Fibroblast of lung (primary cell): Measurements from ENCODE around the gene NFIC. TPM values are rescaled to one million over a fixed set of nuclear protein-coding genes. Genes with fewer than 3 reads are reported as not detected.
A peak's percentile ranks its signal among the peaks of the same experiment; 100 is the strongest.
"Not testable (repeated sequence)": the region's sequence is repeated elsewhere in the genome, so short reads cannot be mapped to it uniquely, and the experiment has no call there.

Experiments used
- DNase-seq, 2 donors: peaks; one replicate each; pipeline versions ENCODE4 v3.0.0 to v3.0.0-alpha.2; 2010; ENCODE audit warnings: low read depth in 2 of 2
- H2AFZ ChIP-seq: 2 replicates; pipeline ENCODE4 v1.5.1; 2012; ENCODE audit warnings: low read length, control low read depth, inconsistent platforms
- H3K27ac ChIP-seq: 2 replicates; pipeline ENCODE4 v1.5.1; 2011; ENCODE audit warnings: low read length, control low read depth; ENCODE audit not compliant: insufficient read depth
- H3K27me3 ChIP-seq: 2 replicates; pipeline ENCODE4 v1.5.1; 2011; ENCODE audit warnings: mild to moderate bottlenecking, low read length; ENCODE audit not compliant: control insufficient read depth, insufficient read depth
- H3K36me3 ChIP-seq: 2 replicates; pipeline ENCODE4 v1.5.1; 2011; ENCODE audit warnings: low read length; ENCODE audit not compliant: control insufficient read depth, insufficient read depth
- H3K4me1 ChIP-seq: 2 replicates; pipeline ENCODE4 v1.5.1; 2011; ENCODE audit warnings: low read length; ENCODE audit not compliant: control insufficient read depth, insufficient read depth; ENCODE audit errors: extremely low read depth
- H3K4me2 ChIP-seq: 2 replicates; pipeline ENCODE4 v1.5.1; 2011; ENCODE audit warnings: low read length, control low read depth; ENCODE audit not compliant: insufficient read depth; ENCODE audit errors: extremely low read depth
- H3K4me3 ChIP-seq, 4 experiments: fragments of 200-600 bp in 1 of 4; sonication (generic) in 1 of 4; replicated peaks in 1 of 4; 2 replicates each; pipeline ENCODE4 v1.5.1; 2011 to 2016; ENCODE audit warnings: low read length in 4 of 4, low read depth in 3 of 4, mild to moderate bottlenecking in 3 of 4, control low read depth in 2 of 4, inconsistent platforms in 1 of 4, mixed read lengths in 1 of 4; ENCODE audit not compliant: insufficient read depth in 1 of 4; ENCODE audit errors: control extremely low read depth in 1 of 4
- H3K79me2 ChIP-seq: 2 replicates; pipeline ENCODE4 v1.5.1; 2012; ENCODE audit warnings: mild to moderate bottlenecking, low read length, inconsistent platforms; ENCODE audit not compliant: control insufficient read depth, insufficient read depth
- H3K9ac ChIP-seq: 2 replicates; pipeline ENCODE4 v1.5.1; 2011; ENCODE audit warnings: mild to moderate bottlenecking, low read length, control low read depth; ENCODE audit not compliant: insufficient read depth
- H3K9me3 ChIP-seq: 2 replicates; pipeline ENCODE4 v1.5.1; 2012; ENCODE audit warnings: low read depth, low read length; ENCODE audit not compliant: control insufficient read depth, insufficient read depth
- H4K20me1 ChIP-seq: 2 replicates; pipeline ENCODE4 v1.5.1; 2011; ENCODE audit warnings: low read length; ENCODE audit not compliant: control insufficient read depth, insufficient read depth; ENCODE audit errors: extremely low read depth
- CTCF ChIP-seq, 2 donors: IDR thresholded peaks in 1 of 2; conservative IDR thresholded peaks in 1 of 2; 1 replicate in 1 of 2; 2 replicates in 1 of 2; pipeline ENCODE4 v1.5.1; 2011 to 2012; ENCODE audit warnings: low read length in 2 of 2, control low read depth in 1 of 2, inconsistent platforms in 1 of 2, low read depth in 1 of 2, mild to moderate bottlenecking in 1 of 2
- EZH2 ChIP-seq: IDR thresholded peaks from 2 replicates; pipeline ENCODE4 v1.5.1; 2012; ENCODE audit warnings: low read length, control low read depth, mild to moderate bottlenecking; ENCODE audit errors: missing control alignments
- polyA plus RNA-seq, 2 donors: library from polyadenylated mRNA; depleted of rRNA in 1 of 2; stranded (reverse) in 1 of 2; unstranded in 1 of 2; fragments of >200 nt; gene quantifications; 2 replicates each; pipeline ENCODE4 v1.2.1, GENCODE V29; 2011 to 2012; ENCODE audit warnings: missing spikeins in 1 of 2
- total RNA-seq: library from RNA; depleted of rRNA; stranded (reverse); fragments of >200 nt; gene quantifications from 2 replicates; pipeline ENCODE4 v1.2.1, GENCODE V29; 2014

NFIC gene
- total and polyA plus RNA-seq, 2 donors (not counting 1 experiment from before 2014, with no cell fraction given): 7.9 to 66.4 TPM

GRCh38 chr19:3420909-3421619 lies 54.7 kb downstream of the NFIC start:
- no peaks in the 10 kb centered on the region for H3K9me3 ChIP-seq
- peaks cover 7% of the 10 kb centered on the region for H3K36me3 ChIP-seq
- no peaks in the 10 kb centered on the region for H3K27me3 ChIP-seq
- H3K27ac ChIP-seq: no peak overlapping the region
- peaks cover 39% of the 10 kb centered on the region for H3K79me2 ChIP-seq
- no peaks in the 10 kb centered on the region for H4K20me1 ChIP-seq
- no peak overlapping the region for H3K9ac ChIP-seq
- peaks cover 4% of the 10 kb centered on the region for H3K4me1 ChIP-seq
- H3K4me3 ChIP-seq: no peak overlapping the region
- no peak overlapping the region for H2AFZ ChIP-seq
- DNase-seq: no peak
- H3K4me2 ChIP-seq: no peak overlapping the region
- TF ChIP-seq EZH2: no peak

- H3K4me3 ChIP-seq, DNase-seq, H2AFZ ChIP-seq, H4K20me1 ChIP-seq, H3K27ac ChIP-seq, H3K9ac ChIP-seq, H3K4me1 ChIP-seq, H3K36me3 ChIP-seq, H3K4me2 ChIP-seq, H3K9me3 ChIP-seq, H3K27me3 ChIP-seq: not testable (repeated sequence)
- peaks cover 41% of the 10 kb centered on the region for H3K79me2 ChIP-seq
These were observed 55.3 kb downstream of the NFIC start for GRCh38 chr19:3421656-3422055.

- Histone ChIP-seq H3K79me2 (peaks cover 38% of the 10 kb centered on the region), H3K4me1 (peaks cover 5% of the 10 kb centered on the region), H3K4me3 (no peak overlapping the region), H3K36me3 (peaks cover 9% of the 10 kb centered on the region), H3K9me3 (no peaks in the 10 kb centered on the region), H3K4me2 (no peak overlapping the region), H3K27ac (peak overlapping the region; percentile 34), H3K9ac (no peak overlapping the region), H4K20me1 (no peaks in the 10 kb centered on the region), H2AFZ (no peak overlapping the region), H3K27me3 (no peaks in the 10 kb centered on the region)
- no peak for DNase-seq
- TF ChIP-seq CTCF (conservative IDR thresholded peaks at IDR 0.05 in 1 of 2, IDR thresholded peaks at IDR 0.05 in 1 of 2; ENCODE audit: low read depth in 1 of 2, low read length in 2 of 2): no peak
- no peak for TF ChIP-seq EZH2
These were observed 56.9 kb downstream of the NFIC start for GRCh38 chr19:3423183-3423829.

GRCh38 chr19:3426433-3426832 lies 60.0 kb downstream of the NFIC start:
- H3K79me2 ChIP-seq: peaks cover 25% of the 10 kb centered on the region
- no peak overlapping the region for H3K4me2 ChIP-seq
- H3K9me3 ChIP-seq: no peaks in the 10 kb centered on the region
- H3K27me3 ChIP-seq: no peaks in the 10 kb centered on the region
- H3K9ac ChIP-seq: no peak overlapping the region
- DNase-seq: no peak
- no peak overlapping the region for H3K27ac ChIP-seq
- no peak overlapping the region for H2AFZ ChIP-seq
- no peak for TF ChIP-seq EZH2
- no peaks in the 10 kb centered on the region for H4K20me1 ChIP-seq
- peaks cover 15% of the 10 kb centered on the region for H3K4me1 ChIP-seq
- peaks cover 7% of the 10 kb centered on the region for H3K36me3 ChIP-seq
- H3K4me3 ChIP-seq: no peak overlapping the region

GRCh38 chr19:3430366-3430680 lies 63.9 kb downstream of the NFIC start:
- H3K4me1 ChIP-seq: peaks cover 17% of the 10 kb centered on the region
- H3K4me2 ChIP-seq, H3K4me3 ChIP-seq, H3K27me3 ChIP-seq, H3K9me3 ChIP-seq, H2AFZ ChIP-seq, H4K20me1 ChIP-seq, H3K9ac ChIP-seq, DNase-seq: not testable (repeated sequence)
- peaks cover 22% of the 10 kb centered on the region for H3K79me2 ChIP-seq
- H3K36me3 ChIP-seq: peaks cover 26% of the 10 kb centered on the region
- peak overlapping the region; percentile 57 for H3K27ac ChIP-seq
